ENCODE results near the gene SHISA9.
"Not testable (repeated sequence)": the region's sequence is repeated elsewhere in the genome, so short reads cannot be mapped to it uniquely, and the experiment has no call there.

SHISA9 gene

DNA sequence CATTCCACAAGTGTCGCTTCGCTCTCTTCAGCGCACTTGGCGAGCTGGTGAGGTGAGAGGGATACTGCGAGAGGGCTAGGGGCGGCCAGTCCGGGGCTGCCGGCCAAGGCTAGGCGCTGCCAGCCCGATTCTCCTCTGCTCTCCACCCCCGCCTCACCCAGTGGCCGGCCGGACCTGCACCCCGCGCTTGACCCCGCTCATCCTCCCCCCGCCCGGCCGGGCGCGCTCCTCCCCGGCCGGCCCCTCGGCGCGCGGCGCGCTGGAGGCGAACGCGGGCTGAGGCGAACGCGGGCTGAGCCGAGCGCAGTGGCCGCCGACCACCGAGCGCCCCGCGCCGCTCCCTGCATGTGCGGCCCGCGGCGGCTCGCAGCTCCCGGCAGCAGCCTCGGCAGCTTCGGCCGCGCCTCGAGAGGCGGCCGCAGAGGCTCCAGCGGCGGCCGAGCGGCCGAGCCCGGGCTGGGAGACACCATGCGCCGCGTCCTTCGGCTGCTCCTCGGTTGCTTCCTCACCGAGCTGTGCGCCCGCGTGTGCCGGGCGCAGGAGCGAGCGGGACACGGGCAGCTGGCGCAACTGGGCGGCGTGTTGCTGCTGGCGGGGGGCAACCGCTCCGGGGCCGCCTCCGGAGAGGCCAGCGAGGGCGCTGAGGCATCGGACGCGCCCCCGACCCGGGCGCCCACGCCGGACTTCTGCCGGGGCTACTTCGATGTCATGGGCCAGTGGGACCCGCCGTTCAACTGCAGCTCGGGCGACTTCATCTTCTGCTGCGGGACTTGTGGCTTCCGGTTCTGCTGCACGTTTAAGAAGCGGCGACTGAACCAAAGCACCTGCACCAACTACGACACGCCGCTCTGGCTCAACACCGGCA is at the start of gene SHISA9:
Gene SHISA9 (plus strand): TSS at position 2 of the 865 bp plus-strand sequence.
- peak; percentile 18 for DNase-seq

DNA sequence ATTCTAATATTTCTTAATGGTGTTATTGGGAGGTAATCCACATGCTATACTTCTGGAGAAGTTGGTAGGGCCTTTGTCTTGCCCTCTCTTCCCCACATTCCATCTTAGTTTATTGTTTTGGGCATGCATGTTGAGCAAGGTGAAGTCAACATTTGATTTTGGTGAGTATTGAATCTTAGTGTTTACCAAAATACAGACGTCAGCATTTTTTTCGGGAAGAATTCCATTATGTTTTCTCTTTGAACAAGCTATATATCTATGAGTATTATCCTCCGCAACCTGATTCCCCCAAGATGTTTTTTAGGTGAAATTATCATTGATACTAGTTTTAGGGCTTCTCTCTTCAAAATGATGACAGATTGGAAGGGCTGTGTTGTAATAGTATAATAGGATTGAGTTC is 47.4 kb upstream of the SHISA9 start:
- no peak for DNase-seq

DNA sequence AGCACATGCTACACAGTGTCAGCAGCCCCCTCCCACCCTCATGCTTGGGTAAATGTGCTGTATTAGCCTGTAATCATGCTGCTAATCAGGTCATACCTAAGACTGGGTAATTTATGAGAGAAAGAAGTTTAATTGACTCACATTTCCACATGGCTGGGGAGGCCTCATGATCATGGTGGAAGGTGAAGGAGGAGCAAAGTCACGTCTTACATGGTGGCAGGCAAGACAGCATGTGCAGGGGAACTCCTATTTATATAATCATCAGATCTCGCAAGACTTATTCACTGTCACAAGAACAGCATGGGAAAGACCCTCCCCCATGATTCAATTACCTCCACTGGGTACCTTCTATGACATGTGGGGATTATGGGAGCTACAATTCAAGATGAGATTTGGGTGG is 44.0 kb upstream of the SHISA9 start:
- DNase-seq, result not testable (repeated sequence)

DNA sequence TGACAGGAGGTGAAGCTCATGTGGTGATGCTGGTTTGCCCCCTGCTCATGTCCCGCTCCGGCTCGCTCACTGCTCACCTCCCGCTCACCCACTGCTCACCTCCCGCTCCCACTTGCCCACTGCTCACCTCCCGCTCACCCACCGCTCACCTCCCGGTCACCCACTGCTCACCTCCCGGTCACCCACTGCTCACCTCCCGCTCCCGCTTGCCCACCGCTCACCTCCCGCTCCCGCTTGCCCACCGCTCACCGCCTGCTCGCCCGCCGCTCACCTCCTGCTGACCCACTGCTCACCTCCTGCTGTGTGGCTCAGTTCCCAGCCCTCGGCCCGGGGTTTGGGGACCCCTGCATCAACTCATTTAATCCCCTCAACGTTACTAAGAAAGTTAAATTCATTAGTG is 39.1 kb upstream of the SHISA9 start:
- no peak for DNase-seq

- no peak for DNase-seq
Measured at GRCh38 chr16:12862941-12863340, 38.5 kb upstream of the SHISA9 start.

DNA sequence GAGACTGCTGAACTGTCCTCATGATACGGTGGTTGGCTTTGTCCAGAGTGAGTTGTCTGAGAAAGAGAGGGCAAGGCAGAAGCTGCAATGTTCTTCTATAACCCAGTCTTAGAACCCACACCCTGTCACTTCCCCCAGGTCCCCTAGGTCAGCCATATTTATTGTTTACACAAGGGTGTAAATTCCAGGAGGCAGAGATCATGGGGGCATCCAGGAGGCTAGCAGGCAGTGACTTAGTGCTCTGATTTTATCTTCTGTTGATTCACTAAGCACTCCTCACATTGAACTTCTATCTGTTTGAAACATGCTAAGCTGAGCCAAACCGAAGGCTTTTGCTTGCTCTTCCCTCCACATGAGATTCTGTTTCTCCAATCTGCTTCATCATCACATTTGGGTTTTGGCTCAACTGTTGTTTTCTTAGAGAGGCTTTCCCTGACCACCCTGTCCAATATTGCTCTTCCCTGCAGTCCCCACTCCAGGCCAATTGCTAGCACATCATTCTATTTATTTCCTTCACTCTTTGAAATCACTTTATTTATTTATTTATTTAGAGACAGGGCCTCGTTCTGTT is 34.3 kb upstream of the SHISA9 start:
- no peak for DNase-seq

DNA sequence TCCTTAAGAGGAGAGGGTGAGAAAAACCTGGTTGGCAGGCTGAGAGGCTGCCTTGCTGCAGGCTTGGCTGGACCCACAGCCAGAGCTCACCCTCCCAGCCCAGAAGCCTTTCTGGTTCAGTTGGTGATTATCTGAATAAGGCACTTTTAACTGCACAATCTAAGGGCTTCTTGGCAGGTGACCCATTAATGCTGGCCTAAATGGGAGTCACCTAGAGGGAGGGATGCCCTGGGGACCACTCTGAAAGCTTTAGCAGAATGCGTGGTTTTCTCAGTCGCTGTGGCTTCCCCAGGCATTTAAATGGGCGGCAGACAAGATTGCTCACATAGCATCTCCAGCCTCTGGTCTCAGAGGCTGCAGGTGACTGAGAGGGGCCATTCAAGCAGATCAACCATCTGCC is 33.2 kb upstream of the SHISA9 start:
- no peak for DNase-seq

GRCh38 chr16:12868788-12869187 is 32.6 kb upstream of the SHISA9 start:
- DNase-seq, result no peak

DNA sequence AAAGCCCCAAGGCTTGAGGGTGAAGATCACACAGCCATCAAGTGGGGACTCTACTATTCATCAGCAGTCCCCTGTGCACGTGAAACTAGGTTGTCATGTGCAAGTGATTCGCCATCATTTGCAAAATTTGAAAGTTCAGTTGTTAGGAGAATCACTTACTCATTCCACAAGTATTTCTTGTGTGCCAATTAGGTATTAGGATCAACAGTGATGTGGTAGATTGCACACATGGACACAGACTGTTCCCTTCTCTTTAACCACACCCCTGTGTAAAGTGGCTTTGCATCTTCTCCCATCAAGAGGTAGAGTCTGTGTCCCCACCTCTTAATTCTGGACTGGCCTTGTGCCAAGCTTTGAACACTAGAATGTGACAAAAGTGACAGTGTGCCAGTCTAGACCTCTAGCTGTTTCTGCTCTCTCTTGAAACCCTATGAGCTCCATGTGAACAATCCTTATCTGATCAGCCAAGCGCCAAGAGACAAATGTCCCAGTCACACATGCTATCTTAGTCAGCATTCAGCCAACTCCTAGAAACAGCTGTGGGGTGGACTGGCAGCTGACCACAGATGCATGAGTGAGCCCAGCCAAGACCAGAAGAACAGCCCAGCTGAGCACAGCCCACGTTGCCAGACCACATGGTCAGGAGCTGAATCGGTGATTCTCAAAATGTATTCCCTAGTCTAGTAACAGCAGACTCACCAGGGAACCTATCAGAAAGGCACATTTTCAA is 31.5 kb upstream of the SHISA9 start:
- DNase-seq, result no peak

- no peak for DNase-seq
Measured at GRCh38 chr16:12871784-12872183, 29.6 kb upstream of the SHISA9 start.

- DNase-seq, result no peak
Measured at GRCh38 chr16:12874186-12874585, 27.2 kb upstream of the SHISA9 start.

- DNase-seq, result no peak
Measured at GRCh38 chr16:12876778-12877177, 24.6 kb upstream of the SHISA9 start.

DNA sequence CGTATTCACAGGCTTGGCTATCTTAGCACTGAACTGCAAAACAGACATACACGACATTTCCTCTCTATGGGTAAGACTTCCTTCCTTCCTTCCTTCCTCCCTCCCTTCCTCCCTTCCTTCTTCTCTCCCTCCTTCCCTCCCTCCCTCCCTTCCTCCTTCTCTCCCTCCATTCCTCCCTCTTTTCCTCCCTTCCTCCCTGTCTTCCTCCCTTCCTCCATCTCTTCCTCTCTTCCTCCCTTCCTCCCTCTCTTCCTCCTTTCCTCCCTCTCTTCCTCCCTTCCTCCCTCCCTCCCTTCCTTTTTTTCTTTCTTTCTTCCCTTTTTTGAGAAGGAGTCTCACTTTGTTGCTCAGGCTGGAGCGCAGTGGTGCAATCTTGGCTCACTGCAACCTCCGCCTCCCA is 22.4 kb upstream of the SHISA9 start:
- DNase-seq, result no peak

DNA sequence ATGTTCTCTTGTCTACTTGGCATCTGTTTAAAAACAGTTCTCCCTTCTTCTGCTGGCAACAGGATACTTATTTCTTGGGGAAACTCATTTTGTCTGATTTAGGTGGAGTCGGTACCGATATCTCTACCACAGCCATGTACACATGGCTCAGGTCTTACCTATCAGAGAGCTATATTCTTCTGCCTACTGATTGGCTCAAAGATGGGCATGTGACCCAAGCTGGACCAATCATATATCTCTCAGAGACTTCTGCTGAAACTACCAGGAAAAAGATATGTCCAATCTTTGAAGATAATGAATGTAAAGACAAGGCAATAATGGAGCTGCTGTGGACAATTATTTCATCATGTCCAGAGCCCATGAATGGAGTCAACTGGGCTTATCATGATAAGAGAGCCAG is 21.6 kb upstream of the SHISA9 start:
- no peak for DNase-seq

DNA sequence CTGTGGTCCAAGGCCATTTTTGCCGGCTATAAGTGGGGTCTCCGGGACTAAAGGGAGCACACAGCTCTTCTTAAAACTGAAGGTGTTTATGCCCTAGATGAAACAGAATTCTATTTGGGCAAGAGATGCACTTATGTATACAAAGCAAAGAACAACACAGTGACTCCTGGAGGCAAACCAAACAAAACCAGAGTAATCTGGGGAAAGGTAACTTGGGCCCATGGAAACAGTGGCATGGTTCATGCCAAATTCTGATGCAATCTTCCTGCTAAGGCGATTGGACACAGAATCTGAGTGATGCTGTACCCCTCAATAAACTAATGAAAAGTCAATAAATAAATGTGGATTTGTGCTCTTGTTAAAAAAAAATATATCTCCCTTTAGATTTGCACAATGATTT is 20.2 kb upstream of the SHISA9 start:
- no peak for DNase-seq

GRCh38 chr16:12881740-12882139 is 19.7 kb upstream of the SHISA9 start:
- DNase-seq, result no peak

DNA sequence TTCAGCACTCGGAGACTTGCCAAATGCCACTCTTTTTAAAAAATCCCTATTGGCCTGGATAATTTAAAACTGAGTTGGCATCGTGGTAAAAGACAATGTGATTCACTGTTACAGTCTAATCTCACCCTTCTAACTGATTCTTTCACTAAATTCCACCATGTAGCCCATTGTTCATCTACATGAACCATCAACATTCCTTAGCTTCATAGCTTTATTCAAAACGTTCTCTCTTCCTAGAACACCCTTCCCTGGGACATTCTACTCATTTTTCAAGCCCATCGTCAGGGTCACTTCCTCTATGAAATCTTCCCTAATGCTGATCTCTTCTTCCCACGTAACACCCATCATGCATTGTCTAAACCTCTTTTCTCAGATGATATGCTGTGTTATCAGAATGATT is 15.7 kb upstream of the SHISA9 start:
- no peak for DNase-seq

DNA sequence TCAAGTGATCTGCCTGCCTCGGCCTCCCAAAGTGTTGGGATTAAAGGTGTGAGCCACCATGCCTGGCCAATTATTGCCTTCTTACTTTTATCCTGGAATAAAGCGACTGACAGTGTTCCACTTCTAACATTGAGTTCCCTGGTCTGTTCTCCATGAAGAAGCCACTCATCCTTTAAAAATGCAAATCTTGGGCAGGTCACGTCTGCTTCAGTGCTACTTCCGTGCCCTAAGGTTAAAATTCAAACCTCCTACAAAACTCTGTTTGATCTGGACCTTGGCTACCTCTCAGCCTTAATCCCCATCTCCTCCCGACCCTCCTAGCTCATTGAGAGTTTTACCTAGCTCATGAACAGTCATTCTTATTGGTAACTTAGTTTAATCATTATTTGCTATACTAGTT is 9.6 kb upstream of the SHISA9 start:
- no peak for DNase-seq

DNA sequence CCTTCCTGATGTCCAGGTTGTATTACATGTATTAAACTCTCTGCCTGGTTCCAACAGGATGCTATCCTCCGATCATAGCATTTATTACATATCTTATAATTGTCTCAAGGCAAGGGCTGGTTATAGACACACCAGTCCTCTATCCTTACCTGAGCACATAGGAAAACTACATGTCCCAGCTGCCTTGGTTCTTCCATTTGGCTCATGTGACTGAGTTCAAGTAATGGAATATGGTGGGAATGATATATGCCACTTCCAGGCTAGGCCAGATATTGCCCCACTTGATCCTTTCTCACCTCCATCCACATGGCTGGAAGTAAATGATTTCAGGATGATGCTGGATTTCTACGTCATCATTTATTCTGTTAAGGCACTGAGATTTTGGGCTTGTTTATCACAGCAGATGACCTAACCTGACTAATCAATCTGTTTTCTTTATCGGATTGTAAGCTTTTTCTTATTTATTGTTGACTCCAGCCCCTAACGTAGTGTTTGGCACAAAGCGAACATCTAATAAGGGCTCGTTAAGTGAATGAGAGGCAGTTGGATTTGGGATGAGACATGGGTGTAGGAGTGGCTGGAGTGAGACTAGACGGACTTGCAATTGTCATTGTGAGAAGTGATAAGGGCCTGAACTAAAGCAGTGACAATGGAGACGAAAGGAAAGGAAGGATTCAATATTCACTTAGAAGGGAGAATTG is 8.2 kb upstream of the SHISA9 start:
- no peak for DNase-seq

DNA sequence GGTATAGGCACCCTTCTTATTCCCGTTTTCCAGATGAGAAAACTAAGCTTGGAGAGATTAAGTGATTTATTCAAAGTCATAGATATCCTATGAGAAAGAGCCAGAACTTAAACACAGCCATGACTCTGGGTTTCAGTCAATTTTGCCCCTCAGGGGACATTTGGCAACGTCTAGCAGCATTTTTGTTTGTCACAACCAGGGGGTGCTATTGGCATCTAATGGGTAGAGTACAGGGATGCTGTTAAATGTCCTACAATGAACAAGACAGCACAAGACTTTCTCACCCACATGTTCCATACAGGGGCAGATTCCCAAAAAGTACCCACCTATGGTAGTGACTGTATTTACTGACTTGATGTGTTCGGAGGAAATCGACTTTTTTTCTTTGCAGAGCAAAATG is 4.8 kb upstream of the SHISA9 start:
- DNase-seq, result no peak

DNA sequence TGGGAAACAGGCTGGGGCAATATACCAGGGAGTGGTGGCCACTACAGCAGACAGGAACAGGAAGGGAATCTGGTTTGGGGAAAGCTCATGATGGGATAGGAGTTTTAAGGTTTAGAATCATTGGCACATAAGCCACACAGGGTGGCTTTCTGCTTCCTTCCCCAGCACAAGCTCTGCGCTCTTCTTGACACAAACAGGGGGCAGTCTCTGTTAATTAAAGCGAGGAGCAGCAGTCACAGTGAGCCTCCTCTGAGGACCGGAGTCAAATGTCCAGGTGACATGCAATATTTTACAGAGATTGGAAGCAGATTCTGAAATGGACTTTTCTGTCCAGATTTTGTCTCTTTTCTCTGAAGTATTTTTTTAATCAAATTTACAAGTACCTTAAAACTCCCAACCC is 2.8 kb upstream of the SHISA9 start:
- DNase-seq, result no peak

DNA sequence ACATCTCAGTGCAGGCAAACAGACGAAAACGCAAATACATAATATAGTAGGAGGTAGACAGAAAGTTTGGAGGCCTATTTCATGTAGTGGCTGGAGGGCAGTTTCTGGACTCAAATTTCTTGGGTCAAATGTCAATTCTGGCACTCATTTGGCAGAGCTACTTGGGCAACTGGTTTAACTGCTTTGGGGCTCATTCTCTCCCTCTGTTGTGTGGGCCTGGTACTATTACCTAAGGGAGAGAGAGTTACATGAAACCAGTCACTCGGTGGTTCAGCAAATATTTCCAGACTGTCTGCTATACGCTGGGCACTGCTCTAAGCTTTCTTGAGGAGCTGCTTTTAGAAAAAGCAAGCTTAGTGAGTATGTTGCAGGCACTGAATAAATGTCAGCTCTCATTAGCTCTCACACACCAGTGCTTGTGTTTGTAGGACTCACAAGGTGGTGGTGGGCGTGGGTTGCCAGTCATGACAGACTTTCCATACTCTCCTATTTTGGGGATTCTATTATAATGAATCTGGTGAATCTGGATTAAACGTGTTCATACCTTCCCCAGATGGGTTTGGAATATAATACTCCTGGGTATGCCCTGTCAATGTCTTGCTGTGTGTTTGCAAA is 1.8 kb upstream of the SHISA9 start:
- no peak for DNase-seq

DNA sequence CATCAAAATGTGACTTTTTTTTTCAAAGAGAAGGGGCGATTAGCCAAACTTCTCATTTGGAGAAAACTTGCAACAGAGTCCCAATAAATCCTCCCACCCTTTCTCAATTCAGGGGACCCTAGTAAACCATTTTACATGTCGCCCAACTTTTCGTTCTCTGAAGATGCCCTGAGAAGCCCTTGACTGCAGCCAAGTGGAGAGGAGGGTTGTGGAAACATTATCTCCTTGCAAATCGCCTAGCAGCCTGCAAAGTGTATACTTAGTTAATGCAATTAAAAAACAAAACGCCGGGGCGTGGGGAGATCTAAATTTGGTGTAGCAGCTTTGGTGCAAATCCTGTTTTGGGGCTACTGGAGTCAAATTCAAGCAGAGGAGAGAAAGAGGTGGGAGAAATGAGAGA is 1.2 kb upstream of the SHISA9 start:
- no peak for DNase-seq

Data from stimulated activated CD4-positive, alpha-beta T cell treated with anti-CD3 and anti-CD28 coated beads, Interleukin-15, amount 100 ng/mL, for 24 hours (primary cell).